ENCODE results near the gene SPEN. TPM values are rescaled to one million over a fixed set of nuclear protein-coding genes. Genes with fewer than 3 reads are reported as not detected.

SPEN gene
- total and polyA plus RNA-seq, 9 of the 15 experiments (the other 6 are each of a cell fraction or from before 2014, with no cell fraction given), result 5.7 to 87.5 (median 27.2) TPM

DNA sequence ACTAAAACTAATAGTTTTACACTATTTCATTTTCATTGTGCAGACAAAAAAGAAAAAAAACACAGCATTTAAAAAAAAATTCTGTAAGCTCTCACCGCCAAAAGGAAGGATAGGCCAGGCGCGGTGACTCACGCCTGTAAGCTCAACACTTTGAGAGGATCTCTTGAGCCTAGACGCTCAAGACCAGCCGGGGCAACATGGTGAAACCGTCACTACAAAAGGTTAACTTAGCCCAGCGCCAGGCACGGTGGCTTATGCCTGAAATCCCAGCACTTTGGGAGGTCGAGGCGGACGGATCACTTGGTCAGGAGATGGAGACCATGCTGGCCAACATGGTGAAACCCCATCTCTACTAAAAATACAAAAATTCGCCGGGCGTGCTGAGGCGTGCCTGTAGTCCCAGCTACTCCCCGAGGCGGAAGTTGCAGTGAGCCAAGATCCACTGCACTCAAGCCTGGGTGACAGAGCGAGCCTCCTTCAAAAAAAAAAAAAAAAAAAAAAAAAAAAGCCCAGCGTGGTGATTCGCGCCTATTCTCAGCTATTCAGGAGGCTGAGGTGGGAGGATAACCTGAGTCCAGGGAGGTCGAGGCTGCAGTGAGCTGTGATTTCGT, 14.3 kb upstream of the SPEN start (continued):
- TF ChIP-seq ZBTB33 (CRISPR knock-in tag; IDR thresholded peaks at IDR 0.05) (0 out of 2 replicates have a peak, but pooled peaks have one; percentile 34), MYBL2 (IDR thresholded peaks at IDR 0.05; ENCODE audit: low read depth) (no peak), MYBL2 (CRISPR knock-in tag; IDR thresholded peaks at IDR 0.05; ENCODE audit: borderline replicate concordance) (no peak), ZNF280A (IDR thresholded peaks at IDR 0.05; ENCODE audit: low read depth, partially characterized antibody) (no peak), CREB3 (tag; conservative IDR thresholded peaks at IDR 0.05; ENCODE audit: low read depth) (peak; percentile 68; the same call in 1 of the 2 replicates), RB1 (IDR thresholded peaks at IDR 0.05; ENCODE audit: low read depth) (peak; percentile 47; the same call in 1 of the 2 replicates), ETV1 (tag; conservative IDR thresholded peaks at IDR 0.05; ENCODE audit: low read depth) (peak; percentile 74), ZNF766 (CRISPR knock-in tag; conservative IDR thresholded peaks at IDR 0.05) (no peak), PYGO2 (tag; IDR thresholded peaks at IDR 0.05) (0 out of 2 replicates have a peak, but pooled peaks have one; percentile 30), GTF2F1 (IDR thresholded peaks at IDR 0.05; ENCODE audit: low read depth, low read length) (no peak)
- TF ChIP-seq, protein P1, sequence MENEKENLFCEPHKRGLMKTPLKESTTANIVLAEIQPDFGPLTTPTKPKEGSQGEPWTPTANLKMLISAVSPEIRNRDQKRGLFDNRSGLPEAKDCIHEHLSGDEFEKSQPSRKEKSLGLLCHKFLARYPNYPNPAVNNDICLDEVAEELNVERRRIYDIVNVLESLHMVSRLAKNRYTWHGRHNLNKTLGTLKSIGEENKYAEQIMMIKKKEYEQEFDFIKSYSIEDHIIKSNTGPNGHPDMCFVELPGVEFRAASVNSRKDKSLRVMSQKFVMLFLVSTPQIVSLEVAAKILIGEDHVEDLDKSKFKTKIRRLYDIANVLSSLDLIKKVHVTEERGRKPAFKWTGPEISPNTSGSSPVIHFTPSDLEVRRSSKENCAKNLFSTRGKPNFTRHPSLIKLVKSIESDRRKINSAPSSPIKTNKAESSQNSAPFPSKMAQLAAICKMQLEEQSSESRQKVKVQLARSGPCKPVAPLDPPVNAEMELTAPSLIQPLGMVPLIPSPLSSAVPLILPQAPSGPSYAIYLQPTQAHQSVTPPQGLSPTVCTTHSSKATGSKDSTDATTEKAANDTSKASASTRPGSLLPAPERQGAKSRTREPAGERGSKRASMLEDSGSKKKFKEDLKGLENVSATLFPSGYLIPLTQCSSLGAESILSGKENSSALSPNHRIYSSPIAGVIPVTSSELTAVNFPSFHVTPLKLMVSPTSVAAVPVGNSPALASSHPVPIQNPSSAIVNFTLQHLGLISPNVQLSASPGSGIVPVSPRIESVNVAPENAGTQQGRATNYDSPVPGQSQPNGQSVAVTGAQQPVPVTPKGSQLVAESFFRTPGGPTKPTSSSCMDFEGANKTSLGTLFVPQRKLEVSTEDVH (IDR thresholded peaks at IDR 0.05; ENCODE audit: low read depth, partially characterized antibody), result peak; percentile 43
- TF ChIP-seq, protein P2, sequence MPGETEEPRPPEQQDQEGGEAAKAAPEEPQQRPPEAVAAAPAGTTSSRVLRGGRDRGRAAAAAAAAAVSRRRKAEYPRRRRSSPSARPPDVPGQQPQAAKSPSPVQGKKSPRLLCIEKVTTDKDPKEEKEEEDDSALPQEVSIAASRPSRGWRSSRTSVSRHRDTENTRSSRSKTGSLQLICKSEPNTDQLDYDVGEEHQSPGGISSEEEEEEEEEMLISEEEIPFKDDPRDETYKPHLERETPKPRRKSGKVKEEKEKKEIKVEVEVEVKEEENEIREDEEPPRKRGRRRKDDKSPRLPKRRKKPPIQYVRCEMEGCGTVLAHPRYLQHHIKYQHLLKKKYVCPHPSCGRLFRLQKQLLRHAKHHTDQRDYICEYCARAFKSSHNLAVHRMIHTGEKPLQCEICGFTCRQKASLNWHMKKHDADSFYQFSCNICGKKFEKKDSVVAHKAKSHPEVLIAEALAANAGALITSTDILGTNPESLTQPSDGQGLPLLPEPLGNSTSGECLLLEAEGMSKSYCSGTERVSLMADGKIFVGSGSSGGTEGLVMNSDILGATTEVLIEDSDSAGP (CRISPR knock-in tag; IDR thresholded peaks at IDR 0.05), result no peak
- TF ChIP-seq, protein P3, sequence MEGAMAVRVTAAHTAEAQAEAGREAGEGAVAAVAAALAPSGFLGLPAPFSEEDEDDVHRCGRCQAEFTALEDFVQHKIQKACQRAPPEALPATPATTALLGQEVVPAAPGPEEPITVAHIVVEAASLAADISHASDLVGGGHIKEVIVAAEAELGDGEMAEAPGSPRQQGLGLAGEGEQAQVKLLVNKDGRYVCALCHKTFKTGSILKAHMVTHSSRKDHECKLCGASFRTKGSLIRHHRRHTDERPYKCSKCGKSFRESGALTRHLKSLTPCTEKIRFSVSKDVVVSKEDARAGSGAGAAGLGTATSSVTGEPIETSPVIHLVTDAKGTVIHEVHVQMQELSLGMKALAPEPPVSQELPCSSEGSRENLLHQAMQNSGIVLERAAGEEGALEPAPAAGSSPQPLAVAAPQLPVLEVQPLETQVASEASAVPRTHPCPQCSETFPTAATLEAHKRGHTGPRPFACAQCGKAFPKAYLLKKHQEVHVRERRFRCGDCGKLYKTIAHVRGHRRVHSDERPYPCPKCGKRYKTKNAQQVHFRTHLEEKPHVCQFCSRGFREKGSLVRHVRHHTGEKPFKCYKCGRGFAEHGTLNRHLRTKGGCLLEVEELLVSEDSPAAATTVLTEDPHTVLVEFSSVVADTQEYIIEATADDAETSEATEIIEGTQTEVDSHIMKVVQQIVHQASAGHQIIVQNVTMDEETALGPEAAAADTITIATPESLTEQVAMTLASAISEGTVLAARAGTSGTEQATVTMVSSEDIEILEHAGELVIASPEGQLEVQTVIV (CRISPR knock-in tag; IDR thresholded peaks at IDR 0.05; ENCODE audit: borderline replicate concordance), result no peak

Measured in K562 (cell line).